ENCODE measurements around the gene TFB2M.
"Not testable (repeated sequence)": the region's sequence is repeated elsewhere in the genome, so short reads cannot be mapped to it uniquely, and the experiment has no call there.

TFB2M gene, protein sequence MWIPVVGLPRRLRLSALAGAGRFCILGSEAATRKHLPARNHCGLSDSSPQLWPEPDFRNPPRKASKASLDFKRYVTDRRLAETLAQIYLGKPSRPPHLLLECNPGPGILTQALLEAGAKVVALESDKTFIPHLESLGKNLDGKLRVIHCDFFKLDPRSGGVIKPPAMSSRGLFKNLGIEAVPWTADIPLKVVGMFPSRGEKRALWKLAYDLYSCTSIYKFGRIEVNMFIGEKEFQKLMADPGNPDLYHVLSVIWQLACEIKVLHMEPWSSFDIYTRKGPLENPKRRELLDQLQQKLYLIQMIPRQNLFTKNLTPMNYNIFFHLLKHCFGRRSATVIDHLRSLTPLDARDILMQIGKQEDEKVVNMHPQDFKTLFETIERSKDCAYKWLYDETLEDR

DNA sequence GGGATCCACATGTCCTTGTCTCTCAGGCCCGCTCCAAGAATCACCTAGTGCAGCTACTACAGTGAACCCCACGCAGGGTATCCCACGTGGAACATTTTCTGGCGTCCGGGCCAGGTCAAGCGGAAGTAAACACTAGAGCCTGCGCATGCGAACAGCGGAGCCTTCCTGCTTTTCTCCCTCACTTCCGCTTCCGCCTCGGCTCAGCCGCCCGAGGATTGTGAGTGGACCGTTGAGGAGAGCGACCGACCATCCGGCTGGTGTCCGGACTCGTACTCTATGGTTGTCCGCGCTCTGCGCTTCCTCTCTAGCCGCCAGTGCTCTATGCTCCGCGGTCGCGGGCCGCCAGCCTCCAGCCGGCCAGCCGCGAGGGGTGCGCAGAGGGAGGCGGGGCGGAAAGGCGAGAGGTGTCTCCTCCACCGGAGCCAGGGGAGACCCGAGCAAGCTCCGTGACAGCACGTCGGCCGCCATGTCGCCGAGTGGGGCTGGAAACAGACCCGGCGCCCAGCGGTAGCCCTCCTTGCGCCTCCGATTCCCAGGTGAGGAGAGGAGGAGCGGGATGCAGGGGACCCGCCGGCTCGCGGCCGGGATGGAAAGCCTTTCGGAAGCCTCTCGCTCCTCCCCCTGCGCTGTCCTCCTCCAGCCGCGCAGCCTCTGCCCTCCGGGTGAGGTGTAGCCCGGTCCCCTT lies at the start of gene TFB2M, which contains the start of gene CNST:
Gene TFB2M (minus strand): TSS at position 134 of the 685 bp plus-strand sequence. CDS start 123 bp downstream, at position 11.
Gene CNST (plus strand): TSS at position 329 of the 685 bp plus-strand sequence. CDS start 25,107 bp downstream, outside the sequence.
- DNase-seq = peak; percentile 93 to 98

DNA sequence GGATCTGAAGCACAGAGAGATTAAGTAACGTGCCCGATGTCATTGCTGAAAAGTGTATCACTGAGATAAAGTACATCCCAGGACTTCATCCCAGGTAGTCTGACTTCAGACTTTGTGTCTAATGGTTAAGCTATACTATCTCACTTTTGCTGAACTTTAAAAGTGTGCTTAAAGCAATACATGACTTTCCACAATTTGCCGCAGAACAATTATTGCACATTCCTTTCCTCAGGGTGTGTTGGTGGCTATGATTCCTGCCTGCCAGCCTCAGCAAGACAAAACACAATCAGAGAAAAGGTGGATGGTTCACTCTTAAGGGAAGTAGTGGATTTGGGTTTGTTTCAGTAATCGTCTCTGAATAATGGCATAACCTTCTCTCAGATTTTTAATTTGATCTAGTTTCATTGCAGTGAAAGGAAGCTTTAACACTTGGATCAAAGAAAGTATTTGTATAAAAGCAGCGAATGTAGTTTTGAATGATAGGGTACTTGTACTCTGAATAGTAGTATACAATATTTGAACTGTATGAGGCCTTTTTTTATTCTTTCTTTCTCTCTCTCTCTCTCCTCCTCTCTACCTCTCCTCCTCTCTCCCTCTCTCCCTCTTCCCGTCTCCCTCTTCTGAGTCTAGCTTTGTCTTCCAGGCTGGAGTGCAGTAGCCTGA lies 47.2 kb upstream of the TFB2M start:
- DNase-seq = no peak

DNA sequence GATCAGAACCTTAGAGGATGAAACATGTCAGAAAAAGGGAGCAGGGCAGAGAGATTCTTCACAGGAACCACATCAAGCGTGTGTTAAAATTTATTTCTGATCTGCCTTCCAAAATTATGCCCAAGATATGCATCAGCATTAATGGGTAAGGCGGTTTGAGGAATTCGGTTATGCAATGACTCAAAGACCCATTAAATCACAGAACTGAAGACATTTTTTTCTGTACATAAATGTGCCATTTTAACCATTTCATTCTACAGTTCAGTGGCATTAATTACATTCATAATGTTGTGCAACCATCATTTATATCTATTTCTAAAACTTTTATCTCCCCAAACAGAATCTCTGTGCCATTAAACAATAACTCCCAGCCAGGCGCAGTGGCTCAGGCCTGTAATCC lies 43.6 kb upstream of the TFB2M start:
- no peak for DNase-seq

DNA sequence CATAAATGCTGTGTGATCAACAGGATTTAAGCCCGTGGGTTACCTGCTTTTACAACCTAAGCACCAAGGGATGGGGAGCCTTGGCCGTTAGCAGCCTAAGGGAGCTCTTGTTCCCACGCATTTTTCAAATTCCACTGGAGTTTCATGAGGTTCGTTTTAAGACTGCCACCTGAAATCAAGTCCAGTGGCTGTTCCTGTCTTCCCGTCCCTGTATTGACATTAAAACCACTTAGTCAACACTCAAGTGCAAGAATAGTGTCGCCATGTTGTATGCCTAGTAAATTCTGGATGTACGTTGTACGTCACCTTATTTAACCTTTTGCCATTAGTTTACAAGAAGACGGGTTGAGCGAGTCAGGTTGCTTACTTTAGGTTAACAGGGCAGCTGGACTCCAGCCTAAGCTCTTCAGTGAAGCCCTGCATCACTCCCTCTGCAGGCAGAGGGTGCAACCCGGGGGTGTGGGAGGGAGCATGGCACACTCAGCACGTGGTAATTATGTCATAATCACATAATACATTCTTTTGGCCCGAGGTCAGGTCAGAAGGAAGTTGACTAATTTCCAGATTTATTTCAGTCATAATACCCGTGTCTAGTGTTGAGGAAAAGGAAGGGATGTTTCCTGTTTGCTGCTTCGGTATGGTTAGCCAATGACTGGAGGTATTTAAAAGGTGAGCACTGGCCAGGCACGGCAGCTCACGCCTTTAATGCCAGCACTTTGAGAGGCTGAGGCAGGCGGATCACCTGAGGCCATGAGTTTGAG lies 42.7 kb upstream of the TFB2M start:
- no peak for DNase-seq

DNA sequence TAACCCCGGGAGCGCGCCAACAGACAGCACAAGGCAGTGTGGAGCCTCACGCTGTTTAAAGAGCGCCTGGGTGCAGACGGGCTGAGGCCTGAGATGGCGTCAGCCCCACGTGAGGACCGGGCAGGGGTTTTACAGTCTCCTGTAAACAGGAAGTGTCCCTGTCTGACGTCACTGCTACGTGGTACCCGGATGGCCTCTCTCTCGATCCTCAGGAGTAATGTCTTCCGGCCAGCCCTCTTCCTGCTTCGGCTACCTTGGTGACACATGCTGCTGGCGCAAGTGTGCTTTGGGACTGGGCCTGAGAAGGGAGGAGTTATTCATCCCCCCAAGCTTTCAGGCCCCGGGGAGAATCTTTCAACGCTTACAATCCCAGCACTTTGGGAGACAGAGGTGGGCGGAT lies 41.4 kb upstream of the TFB2M start:
- no peak for DNase-seq

DNA sequence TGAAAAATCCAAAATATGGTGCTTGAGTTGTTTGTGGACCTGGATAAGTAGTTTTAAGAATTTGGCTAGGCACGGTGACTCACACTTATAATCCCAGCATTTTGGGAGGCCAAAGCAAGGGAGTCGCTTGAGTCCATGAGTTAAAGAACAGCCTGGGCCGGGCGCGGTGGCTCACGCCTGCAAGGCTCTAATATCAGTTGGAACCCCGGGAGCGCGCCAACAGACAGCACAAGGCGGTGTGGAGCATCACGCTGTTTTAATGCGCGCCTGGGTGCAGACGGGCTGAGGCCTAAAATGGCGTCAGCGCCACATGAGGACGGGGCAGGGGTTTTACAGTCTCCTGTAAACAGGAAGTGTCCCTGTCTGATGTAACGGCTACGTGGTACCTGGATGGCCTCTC lies 39.2 kb upstream of the TFB2M start:
- DNase-seq = not testable (repeated sequence)

DNA sequence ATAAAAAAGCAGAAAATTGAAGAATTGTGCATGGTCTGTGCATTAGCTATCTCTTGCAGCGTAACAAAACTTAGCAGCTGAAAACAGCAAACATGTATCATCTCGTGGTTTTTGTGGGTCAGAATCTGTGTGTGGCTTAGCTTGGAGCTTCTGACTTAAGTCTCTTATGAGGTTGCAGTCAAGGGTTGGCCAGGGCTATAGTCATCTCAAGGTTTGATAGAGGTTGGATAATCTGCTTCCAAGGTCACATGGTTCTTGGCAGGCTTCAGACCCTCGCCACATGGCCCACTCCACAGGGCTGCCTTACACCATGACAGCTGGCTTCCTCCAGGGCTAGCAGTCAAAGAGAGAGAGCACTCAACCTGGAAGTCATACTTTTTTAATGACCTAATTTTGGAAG lies 36.1 kb upstream of the TFB2M start:
- DNase-seq = peak in 1 of 2 experiments; percentile 47

DNA sequence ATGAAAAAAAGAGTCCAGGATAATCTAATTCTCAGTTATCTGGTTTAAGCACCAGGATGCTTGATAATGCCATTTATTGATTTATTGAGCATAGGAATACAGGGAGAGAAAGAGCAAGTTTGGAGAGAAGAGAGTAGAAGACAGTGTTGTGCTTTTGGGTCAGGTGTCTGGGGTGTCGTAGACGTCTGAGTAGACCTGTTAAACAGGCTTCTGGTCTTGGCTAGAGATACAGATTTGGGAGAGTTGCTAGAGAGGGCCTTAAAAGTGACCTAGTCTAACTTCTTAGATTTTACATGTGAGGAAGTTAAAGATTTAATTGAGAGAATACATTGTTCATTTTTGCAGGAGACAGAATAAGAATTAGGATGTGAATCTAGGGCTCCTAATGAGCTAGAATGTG lies 34.5 kb upstream of the TFB2M start:
- no peak for DNase-seq

DNA sequence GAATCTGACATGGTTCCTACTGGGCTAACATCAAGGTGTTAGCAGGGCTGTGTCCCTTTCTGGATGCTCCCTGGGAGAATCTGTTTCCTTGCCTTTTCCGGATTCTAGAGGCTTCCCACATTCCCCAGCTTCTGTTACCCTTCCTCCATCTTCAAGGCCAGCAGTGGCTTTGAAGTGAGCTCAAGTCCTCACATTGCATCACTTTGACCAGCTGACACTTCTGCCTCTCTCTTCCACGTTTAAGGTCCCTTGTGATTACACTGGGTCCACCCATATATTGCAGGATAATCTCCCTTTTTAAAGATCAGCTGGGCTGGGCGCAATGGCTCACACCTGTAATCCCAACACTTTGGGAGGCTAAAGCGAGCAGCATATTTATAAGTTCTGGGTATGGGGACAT lies 33.3 kb upstream of the TFB2M start:
- no peak for DNase-seq

DNA sequence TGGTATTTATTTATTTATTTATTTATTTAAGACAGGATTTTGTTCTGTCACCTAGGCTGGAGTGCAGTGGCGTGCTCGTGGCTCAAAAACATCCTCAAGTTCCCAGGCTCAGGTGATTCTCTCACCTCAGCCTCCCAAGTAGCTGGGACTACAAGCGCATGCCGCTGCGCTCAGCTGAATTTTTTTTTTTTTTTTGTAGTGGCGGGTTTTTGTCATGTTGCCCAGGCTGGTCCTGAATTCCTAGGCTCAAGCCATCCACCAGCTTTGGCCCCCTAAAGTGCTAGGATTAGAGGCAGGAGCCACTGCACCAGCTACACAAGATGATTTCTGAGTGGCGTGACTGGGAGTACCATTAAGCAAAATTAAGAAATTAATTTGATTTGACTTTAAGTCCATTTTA lies 31.9 kb upstream of the TFB2M start:
- DNase-seq = no peak

DNA sequence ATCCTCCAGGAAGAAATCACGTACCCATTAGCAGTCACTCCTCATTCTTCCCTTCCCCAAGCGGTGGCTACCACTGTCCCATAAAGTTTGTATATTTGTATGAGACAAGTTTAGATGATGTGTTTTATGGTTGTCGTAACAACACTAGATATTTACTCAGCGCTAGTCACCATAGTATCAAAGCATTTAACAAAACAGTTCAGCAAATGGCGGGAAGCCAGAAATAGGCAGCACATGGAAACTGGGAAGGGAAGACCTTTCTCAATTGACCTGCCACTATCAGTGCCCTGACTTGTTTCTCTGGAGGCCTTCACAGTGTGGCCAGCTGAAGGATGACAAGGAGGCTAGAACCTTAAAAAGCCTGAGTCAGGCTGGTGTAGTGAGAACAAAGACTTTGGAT lies 31.3 kb upstream of the TFB2M start:
- no peak for DNase-seq

DNA sequence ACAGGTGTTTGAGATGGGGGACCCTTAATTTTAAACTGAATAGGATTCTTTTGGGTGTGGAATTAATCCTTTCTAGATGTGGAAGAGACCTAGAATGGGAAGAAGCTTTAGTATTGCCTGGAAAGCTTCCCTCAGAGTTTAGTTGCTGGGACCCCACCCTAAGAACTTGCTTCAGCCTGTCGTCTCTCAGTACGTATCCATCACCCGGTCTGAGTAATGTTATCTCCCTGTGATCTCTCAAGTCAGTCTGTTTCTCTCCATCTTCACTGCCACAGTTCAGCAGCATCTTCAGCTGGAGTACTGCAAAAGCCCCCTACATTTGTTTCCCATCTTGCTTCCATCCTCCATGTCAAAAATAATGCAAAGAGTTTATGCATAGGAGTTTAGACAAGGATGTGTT lies 29.1 kb upstream of the TFB2M start:
- no peak for DNase-seq

DNA sequence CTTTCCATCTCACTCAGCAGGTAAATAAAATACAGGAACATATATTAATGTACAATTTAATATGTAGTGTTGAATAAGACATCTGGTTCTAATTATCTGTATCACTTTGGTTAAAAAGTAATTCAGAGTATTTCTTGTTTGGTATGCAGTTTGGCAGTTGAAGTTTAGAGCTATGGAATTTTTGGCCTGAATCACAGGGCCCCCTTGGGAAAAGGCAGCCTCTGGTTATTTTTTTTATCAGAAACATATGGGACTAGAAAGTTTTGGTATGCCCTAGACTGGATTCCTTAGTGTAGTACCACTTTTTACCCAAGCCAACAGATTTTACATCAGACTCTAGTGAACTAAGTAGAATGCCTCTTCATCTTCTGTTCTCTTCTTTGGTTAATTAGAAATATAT lies 26.6 kb upstream of the TFB2M start:
- peak in 1 of 2 experiments; percentile 10 for DNase-seq

DNA sequence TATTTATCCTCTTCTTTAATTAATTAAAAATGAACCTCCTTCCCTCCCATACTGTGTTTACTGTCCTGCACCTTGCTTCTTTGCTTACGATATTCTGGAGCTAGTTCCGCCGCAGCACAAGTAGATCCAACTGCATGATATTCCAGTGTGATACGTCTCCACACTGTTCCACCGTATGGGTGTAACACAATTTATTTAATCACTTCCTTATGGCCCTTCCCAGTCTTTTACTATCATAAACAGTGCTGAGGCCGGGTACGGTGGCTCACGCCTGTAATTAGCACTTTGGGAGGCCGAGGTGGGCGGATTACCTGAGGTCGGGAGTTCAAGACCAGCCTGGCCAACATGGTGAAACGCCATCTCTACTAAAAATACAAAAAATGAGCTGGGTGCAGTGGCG lies 25.9 kb upstream of the TFB2M start:
- DNase-seq = no peak

DNA sequence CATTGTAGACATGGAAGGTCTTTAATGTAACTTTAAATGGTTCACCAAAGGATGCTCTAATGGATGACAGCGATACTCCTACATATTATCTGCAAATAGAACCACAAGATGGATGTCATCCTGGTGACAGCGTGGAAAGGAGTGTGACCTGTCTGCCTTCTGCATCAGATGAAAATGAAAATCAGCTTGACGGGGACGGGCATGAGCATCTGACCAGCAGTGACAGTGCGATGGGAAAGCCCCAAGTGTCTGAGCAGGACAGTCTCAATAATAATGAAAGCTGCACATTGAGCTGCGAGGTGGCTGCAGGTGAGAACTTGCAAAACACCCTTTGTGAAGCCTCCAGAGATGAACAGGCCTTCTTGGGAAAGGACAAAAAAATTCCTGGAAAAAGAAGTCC lies 25.4 kb upstream of the TFB2M start:
- no peak for DNase-seq

DNA sequence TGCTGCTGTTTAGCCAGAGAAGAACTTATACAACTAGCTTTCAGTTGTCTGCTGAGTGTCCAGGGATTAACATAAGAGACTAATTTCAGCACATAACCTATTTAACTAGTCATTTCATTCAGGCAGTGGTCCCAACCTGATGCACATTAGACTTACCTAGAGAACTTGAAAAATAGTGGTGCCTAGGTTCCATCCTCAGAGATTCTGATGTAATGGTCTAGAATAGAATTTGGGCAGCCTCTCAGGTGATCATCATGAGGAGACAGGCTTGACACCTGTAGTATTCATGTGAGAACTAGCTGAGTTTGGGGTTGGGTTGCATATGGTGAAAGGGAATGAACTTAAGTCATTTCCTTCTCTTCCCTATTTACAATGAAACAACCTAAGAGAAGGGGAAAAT lies 25.0 kb upstream of the TFB2M start:
- DNase-seq = no peak

DNA sequence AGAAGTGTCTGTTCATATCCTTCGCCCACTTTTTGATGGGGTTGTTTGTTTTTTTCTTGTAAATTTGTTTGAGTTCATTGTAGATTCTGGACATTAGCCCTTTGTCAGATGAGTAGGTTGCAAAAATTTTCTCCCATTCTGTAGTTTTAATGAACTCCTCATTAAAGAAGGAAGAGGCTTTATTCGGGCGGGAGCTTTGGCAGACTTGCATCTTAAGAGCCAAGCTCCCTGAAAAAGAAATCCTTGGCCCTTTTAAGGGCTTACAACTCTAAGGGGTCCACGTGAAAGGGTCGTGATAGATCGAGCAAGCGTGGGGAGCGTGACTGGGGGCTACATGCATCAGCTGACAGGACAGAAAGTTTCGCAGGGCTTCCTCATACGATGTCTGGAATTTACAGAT lies 23.9 kb upstream of the TFB2M start:
- DNase-seq = not testable (repeated sequence)

DNA sequence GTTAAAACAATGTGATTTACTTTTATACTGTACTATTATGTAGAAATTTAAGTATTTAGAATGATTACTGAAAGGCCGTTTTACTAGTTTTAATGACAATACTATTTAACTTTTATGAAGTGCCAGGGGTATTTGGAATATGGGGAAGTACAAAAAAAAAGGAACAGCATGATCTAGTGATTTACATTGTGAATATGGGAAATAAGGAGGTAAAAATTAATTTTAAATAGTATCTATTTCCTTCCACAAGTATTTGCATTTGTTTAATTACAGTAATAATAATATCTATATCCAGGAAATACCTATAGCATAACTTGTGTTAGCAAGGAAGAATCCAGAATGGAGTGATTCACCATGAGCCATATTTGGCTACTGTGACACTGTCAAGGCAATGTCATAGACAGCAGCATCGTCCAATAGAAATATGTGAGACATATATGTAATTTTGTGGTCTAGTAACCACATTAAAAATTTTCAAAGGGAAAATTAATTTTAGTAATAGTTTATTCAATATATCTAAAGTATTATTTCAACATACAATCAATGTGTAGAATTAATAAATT lies 22.2 kb upstream of the TFB2M start:
- DNase-seq = no peak

DNA sequence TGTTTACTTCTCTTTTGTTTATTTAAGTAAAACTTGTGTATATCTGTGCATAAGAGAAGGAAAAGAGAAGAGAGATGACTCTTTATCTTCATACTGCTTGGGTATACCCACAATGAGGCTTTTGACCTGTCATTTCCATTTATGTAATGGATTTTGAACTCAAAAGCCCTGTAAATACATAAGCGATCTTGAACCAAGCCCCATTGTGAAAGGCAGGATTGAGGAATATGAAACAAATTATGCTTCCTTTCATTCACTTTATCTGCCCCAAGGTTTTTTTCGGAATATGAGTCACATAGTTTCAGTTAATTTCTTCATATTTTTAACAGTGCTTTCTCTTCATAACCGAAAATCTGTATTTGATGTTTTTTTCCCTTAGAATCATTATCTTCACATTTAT lies 21.5 kb upstream of the TFB2M start:
- DNase-seq = no peak

DNA sequence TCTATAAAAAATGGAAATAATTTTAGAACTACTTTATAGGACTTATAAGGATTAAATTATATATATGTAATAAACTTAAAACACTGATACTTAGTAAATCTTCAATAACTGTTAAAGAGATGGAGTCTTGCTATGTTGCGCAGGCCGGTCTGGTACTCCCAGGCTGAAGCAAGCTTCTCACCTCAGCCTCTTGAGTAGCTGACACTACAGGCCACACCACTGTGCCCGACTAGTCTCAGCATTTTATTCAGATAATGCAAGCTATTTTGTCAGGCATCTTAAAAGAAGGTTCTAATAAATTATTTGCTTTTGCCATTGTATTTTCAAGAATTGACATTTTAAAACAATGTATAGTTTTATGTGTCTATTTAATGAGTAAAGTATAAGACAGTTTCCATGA lies 21.0 kb upstream of the TFB2M start:
- DNase-seq = no peak

DNA sequence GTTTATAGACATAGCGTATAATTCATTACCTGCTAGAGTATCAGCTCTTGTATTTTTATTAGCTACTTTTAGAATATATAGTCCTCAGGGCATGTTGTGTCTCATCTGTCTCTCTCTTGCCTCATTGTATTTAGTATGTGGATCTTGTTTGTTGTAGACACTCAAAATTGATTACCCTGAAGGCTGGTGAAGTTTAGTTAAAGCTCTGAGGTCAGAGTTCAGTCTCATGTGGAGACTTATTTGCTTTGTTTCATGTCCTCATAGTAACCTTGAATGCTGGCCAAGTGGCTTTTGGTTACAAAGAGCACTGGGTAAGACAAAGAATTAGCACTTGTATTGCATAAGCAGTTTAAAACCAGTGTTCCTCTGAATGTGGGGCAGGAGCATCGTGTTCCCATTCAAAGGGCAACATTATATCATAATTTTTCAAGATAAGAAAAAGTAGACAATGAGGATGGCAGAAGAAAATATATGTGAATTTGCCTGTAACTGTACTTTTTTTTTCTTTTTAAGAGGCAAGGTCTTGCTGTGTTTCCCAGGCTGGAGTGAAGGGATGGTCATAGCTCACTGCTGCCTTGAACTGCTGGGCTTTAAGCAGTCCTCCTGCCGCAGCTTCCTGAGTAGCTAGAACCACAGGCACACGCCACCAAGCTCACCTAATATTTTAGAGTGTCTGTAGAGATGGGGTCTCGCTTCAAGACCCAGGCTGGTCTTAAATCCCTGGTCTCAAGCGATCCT lies 17.6 kb upstream of the TFB2M start:
- no peak for DNase-seq

DNA sequence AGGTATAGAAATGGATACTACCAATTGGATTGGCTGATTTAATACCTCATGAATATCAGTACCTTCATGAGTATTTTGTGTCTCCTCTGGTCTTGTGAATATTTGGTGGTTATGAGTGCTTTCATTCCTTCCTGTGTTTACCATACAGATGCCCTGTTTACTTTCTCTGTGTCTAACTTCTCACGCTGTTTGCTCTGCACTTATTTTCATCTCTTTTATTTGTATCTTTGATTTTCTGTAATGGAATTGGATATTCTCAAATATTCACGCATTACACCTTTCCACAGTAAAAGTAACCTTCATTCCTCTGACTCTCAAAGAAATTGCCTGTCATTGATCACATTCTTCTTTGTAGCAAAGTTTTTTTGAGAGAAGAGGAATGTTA lies 17.0 kb upstream of the TFB2M start:
- DNase-seq = no peak

All from NCI-H446 (cell line).